Activated CD4-positive, alpha-beta T cell treated with anti-CD3 and anti-CD28 coated beads, Interleukin-2, amount 10 ng/mL, durations not matched to agents 24 days and 14 days (primary cell): ENCODE measurements around the gene EPS8L3. TPM values are rescaled to one million over a fixed set of nuclear protein-coding genes. Genes with fewer than 3 reads are reported as not detected.

Experiments
- total RNA-seq: library from RNA; stranded (reverse); gene quantifications from 2 replicates; pipeline ENCODE4 v1.2.3, GENCODE V29; 2022

EPS8L3 gene
- total RNA-seq, 1 donor from 2014 or later, result not detected

Other genes starting within 250 kb of the EPS8L3 start
- 0.14 TPM in 1 of 2 replicates, not detected in the other for gene GPR61, start 224.1 kb downstream of the EPS8L3 start, total RNA-seq
- gene GNAI3, start 215.3 kb downstream of the EPS8L3 start, total RNA-seq, result 8.7 and 8.8 TPM in 2 replicates
- gene GNAT2, start 144.3 kb downstream of the EPS8L3 start, total RNA-seq, result 0.33 TPM in 2 replicates
- gene AMPD2, start 144.1 kb downstream of the EPS8L3 start, total RNA-seq, result 92.2 and 97.8 TPM in 2 replicates
- 6.8 and 9.9 TPM in 2 replicates for gene GSTM4, start 107.8 kb downstream of the EPS8L3 start, total RNA-seq
- gene GSTM2, start 95.9 kb downstream of the EPS8L3 start, total RNA-seq, result 17.5 and 18.4 TPM in 2 replicates
- 92.2 and 94.2 TPM in 2 replicates for gene GSTM1, start 76.1 kb downstream of the EPS8L3 start, total RNA-seq
- 0.07 TPM in 1 of 2 replicates, not detected in the other for gene GSTM5, start 51.7 kb downstream of the EPS8L3 start, total RNA-seq
- gene GSTM3, start 22.9 kb downstream of the EPS8L3 start, total RNA-seq, result 12.4 and 13.0 TPM in 2 replicates
- 190 and 193 TPM in 2 replicates for gene CSF1, start 146.9 kb upstream of the EPS8L3 start, total RNA-seq
- gene AHCYL1, start 220.8 kb upstream of the EPS8L3 start, total RNA-seq, result 67.1 and 75.3 TPM in 2 replicates